Astrocyte of the cerebellum (primary cell): ENCODE measurements around the gene IWS1.
A peak's percentile ranks its signal among the peaks of the same experiment; 100 is the strongest.
"Not testable (repeated sequence)": the region's sequence is repeated elsewhere in the genome, so short reads cannot be mapped to it uniquely, and the experiment has no call there.

Experiments
- DNase-seq: peaks from one replicate; pipeline ENCODE4 v3.0.0-alpha.2; 2011; ENCODE audit warnings: low read depth
- H3K4me3 ChIP-seq: 2 replicates; pipeline ENCODE4 v1.5.1; 2011; ENCODE audit warnings: mild to moderate bottlenecking, low read depth, low read length, moderate library complexity
- in situ Hi-C: cut with HindIII; loops from 2 replicates; pipeline ENCODE4 v1.10.0; 2017; ENCODE audit warnings: low sequenced_read_pairs
- TF ChIP-seq, protein P1 (sequence below): IDR thresholded peaks from 2 replicates; pipeline ENCODE4 v1.5.1; 2012; ENCODE audit warnings: low read length, low read depth, moderate library complexity, mild to moderate bottlenecking; ENCODE audit errors: missing control alignments

Gene IWS1

DNA sequence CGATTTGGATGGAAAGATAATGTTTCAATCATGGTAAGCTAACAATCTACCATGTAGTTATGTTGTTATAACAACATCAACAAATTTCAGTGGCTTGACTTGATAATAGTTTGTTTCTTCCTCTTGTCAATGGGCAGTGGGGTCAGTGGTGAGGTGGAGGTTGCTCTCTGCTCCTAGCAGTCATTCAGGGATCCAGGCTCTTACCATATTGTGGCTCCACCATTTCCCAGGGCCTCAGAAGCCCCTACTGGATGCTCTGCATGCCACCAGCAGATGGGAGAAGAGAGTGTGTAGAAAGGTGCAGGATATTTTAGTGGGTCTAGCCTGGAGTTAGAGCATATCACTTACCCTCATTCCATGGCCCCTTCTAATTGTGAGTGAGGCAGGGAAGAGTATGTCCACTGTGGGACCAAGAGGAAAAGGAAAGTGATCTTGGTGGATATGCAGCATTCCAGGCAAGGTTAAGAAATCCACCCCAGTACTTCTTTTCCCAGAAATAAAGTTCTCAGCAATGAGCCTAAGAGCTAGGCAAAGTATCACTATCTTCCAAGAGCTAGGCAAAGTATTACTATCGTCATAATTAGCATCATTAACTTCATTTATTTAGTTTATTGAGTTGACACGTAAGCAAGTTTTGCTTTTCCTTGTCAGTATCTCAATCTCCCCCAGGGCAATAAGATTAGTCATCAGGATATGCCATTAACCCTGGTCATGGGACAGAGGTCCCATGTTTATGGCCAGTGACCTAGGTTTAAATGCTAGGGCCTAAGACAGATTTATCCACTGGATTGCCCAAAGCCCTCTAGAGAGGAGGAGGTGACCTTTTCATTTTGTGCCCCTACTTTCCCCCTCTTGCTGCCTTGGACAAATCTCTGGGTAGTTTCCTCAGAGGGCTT, 4.2 kb upstream of the IWS1 start:
- no peak for DNase-seq
- no peak overlapping the region for H3K4me3 ChIP-seq
- TF ChIP-seq, protein P1, sequence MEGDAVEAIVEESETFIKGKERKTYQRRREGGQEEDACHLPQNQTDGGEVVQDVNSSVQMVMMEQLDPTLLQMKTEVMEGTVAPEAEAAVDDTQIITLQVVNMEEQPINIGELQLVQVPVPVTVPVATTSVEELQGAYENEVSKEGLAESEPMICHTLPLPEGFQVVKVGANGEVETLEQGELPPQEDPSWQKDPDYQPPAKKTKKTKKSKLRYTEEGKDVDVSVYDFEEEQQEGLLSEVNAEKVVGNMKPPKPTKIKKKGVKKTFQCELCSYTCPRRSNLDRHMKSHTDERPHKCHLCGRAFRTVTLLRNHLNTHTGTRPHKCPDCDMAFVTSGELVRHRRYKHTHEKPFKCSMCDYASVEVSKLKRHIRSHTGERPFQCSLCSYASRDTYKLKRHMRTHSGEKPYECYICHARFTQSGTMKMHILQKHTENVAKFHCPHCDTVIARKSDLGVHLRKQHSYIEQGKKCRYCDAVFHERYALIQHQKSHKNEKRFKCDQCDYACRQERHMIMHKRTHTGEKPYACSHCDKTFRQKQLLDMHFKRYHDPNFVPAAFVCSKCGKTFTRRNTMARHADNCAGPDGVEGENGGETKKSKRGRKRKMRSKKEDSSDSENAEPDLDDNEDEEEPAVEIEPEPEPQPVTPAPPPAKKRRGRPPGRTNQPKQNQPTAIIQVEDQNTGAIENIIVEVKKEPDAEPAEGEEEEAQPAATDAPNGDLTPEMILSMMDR, result no peak
- in situ Hi-C loops, result no loop called here

DNA sequence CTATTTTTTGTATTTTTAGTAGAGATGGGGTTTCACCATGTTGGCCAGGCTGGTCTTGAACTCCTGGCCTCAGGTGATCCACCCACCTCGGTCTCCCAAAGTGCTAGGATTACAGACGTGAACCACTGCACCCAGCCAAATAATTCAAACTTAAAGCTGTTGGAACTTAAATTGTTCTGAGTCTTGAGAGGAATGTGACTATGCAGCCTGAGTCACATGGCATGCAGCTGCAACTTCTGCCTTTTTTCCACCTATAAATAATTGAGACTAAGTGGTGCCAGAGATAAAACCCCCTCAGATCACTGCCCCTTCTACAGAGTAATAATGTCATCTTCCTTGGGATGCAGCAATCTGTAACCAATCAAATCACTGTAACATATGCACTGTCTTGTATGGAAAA, 3.1 kb upstream of the IWS1 start:
- H3K4me3 ChIP-seq, in situ Hi-C loops, DNase-seq: not testable (repeated sequence)

DNA sequence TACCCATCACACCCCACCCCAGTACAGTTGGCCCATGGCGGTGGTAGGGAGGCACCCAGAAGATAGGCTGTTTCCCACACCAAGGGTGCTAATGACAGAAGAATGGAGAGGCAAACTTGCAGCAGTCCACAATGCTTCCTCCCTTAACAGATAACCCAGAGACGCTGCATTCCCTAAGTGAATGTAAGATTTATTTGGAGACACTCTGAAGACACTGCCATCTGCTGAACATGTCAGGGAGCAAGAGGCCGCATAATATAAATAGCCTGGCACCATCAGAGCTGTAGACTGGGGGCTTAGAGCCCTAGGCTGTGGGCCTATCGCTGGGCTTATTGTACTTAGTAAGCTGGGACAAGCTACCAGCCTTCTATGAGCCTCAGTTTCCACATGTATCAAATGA, 2.2 kb upstream of the IWS1 start:
- in situ Hi-C loops, result no loop called here
- TF ChIP-seq, protein P1, result no peak
- DNase-seq, result no peak
- no peak overlapping the region for H3K4me3 ChIP-seq

DNA sequence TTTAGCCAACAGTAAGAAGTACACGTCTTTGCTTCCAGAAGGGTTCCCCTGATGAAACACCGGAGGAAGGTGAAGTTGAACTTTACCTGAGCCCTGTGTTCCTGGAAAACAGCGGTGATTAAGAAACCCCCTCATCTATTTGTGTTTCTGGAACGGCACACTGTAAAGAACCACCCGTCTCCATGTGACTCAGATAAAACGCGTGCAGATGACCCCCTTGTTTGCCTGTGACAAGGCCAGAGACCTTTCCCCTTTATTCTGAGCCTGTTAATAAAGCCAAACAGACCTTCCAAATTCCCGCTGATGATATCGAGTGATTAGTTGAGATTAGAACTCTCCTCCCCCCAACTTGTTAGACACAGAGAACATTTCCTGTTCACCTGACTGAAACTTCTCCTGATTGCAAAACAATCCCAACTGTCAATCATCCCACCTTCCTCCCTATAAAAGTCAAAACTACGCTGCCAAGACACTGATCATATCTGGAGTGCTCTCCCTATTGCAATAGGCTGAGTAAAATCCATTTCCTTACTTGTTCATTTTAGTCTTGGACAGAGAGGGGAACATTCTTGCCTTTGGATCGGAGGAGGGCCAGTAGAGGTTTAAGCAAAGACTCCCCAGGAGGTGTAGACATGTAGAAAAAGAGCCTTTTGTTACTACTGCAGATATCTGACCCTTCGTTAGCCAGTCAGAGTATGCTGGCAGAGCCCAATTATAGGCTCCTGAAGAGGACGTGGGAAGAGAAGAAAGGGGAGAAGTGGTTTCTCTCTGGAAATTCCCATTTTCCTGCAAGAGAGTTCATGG, 914 bp upstream of the IWS1 start:
- in situ Hi-C loops, result no loop called here
- H3K4me3 ChIP-seq, result peak overlapping the region; percentile 68
- TF ChIP-seq, protein P1, result peak; percentile 0
- no peak for DNase-seq

DNA sequence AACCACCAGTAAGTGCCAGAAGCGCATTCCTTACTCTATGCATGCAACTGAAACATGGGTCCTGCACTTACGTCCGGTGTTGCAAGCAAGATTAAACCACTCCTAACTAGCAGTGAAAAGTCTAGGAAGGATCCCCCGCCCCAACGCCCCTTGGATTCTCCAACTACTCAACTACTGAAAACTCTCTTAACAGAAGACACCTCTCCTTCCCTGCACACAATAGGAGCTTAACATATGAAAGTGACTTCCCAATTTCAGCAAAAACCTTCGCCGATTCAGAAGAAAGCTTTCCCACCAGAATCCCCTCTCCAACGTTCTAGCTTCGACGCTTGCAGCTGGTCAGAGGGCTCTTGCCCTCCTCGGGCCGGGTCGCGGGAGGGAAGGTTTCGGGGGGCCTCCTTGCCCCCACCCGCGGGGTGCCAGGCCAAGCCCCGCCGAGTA, 578 bp downstream of the IWS1 start:
- TF ChIP-seq, protein P1, result no peak
- peak; percentile 22 for DNase-seq
- H3K4me3 ChIP-seq, result peak overlapping the region; percentile 68
- in situ Hi-C loops, result no loop called here

DNA sequence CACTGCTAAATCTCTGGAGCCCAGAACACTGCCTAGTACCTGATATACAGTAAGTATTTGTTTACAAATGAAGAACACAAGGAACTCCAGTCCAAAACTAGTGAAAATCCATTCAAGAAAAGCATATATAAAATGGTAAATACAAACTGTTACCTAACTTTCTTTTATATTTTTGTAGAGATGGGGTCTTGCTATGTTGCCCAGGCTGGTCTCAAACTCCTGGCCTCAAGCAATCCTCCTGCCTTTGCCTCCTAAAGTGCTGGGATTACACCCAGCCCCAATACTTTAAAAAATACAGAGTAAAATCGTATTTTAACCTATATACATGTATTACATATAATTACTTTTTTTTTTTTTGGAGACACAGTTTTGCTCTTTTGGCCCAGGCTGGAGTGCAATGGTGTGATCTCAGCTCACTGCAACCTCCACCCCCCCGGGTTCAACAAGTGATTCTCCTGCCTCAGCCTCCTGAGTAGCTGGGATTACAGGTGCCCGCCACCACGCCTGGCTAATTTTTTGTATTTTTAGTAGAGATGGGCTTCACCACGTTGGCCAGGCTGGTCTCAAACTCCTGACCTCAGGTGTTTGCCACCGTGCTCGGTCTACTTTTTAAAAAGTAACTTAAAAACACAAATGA, 2.0 kb downstream of the IWS1 start:
- H3K4me3 ChIP-seq, DNase-seq, in situ Hi-C loops: not testable (repeated sequence)

DNA sequence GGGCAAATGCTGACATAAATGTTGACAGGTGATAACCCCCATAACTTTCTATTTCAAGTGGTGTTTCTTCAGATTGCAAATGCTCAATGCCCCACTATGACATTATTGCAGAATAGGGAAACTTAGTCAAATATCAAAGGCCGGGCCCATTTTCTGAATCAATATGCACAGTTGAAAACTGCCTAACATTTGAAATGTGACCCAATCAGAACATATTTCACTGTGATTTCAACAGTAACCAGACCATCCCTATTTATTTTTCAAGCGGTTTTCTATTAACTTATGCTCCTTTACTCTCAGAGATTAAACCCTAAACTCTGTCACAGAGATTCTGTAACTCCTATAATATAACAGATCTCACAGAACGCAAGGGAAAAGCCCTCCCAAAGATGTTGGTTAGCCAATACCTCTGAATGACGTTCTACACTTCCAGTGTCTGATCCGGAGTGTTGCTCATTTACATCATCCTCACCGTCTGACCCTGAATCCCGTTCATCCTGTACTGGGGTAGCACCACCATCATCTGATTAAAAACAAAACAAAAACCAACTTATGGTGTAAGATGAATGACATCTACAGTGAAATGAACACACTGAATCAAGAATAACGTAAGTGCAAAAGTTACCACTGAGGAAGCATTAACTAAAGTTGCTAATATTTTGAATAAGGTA, 2.9 kb downstream of the IWS1 start:
- in situ Hi-C loops, result no loop called here
- TF ChIP-seq, protein P1, result no peak
- no peak for DNase-seq
- no peak overlapping the region for H3K4me3 ChIP-seq
